Neutrophil (primary cell): ENCODE results near the gene NATD1.
"Not testable (repeated sequence)": the region's sequence is repeated elsewhere in the genome, so short reads cannot be mapped to it uniquely, and the experiment has no call there.

Experiments used
- H3K27ac ChIP-seq: fragments of 200-600 bp; sonication (generic); 2 replicates; pipeline ENCODE4 v1.5.1; 2016; ENCODE audit warnings: mild to moderate bottlenecking, moderate library complexity
- H3K27me3 ChIP-seq: fragments of 200-600 bp; sonication (generic); 2 replicates; pipeline ENCODE4 v1.6.0; 2016; ENCODE audit warnings: mild to moderate bottlenecking
- H3K36me3 ChIP-seq: fragments of 200-600 bp; sonication (generic); 2 replicates; pipeline ENCODE4 v1.5.1; 2017
- H3K4me1 ChIP-seq, 2 experiments: fragments of 200-600 bp in 1 of 2; sonication (generic) in 1 of 2; 1 replicate in 1 of 2; 2 replicates in 1 of 2; pipeline versions ENCODE4 v1.5.1 to v1.6.1; 2013 to 2016; ENCODE audit warnings: low read depth in 1 of 2, low read length in 1 of 2, mild to moderate bottlenecking in 1 of 2, moderate library complexity in 1 of 2; ENCODE audit not compliant: control insufficient read depth in 1 of 2, insufficient read depth in 1 of 2
- H3K4me3 ChIP-seq, 2 experiments: fragments of 200-600 bp in 1 of 2; sonication (generic) in 1 of 2; 1 replicate in 1 of 2; 2 replicates in 1 of 2; pipeline ENCODE4 v1.5.1; 2013 to 2016; ENCODE audit warnings: low read depth in 1 of 2, low read length in 1 of 2, mild to moderate bottlenecking in 1 of 2, moderate library complexity in 1 of 2
- H3K9me3 ChIP-seq: fragments of 200-600 bp; sonication (generic); 2 replicates; pipeline ENCODE4 v1.5.1; 2016
- TF ChIP-seq, protein P1 (sequence below): fragments of 200-600 bp; sonication (generic); IDR thresholded peaks from 2 replicates; pipeline ENCODE4 v1.5.1; 2016; ENCODE audit warnings: antibody characterized with exemption

Gene NATD1

DNA sequence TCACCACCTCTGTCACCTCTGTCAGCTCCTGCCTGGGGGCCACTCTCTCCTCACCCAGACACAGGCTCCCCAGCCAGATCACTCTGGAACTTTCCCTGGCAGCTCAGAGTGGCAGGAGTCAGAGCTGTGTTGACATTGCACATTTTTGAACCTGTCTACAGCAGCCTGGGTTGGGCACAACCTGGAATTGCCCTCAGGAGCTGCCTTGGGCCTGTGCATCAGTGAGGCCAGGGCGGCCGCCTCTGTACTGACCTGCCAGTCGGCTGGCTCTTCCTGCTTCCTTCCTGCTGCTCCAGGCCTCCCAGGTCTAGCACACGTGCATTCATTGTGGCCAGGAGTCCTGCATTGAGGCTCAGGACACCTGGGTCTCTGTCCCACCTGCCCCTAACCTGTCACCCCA is 25.1 kb downstream of the NATD1 start:
- no peak overlapping the region for H3K4me3 ChIP-seq
- peaks cover 16 to 17% of the 10 kb centered on the region in 2 experiments for H3K4me1 ChIP-seq
- no peaks in the 10 kb centered on the region for H3K36me3 ChIP-seq

DNA sequence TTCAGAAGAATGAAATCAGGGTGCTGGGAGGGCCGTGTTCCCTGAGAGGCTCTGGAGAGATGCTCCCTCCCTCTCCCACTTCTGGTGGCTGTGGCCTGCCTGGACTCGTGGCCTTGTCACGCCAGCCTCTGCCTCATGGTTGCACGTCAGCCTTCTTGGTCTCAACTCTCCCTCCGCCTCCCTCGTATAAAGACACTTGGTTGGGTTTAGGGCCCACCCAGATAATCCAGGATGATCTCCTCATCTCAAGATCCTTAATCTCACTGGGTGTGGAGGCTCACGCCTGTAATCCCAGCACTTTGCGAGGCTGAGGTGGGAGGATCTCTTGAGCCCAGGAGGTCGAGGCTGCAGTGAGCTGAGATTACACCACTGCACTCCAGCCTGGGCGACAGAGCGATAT is 25.9 kb downstream of the NATD1 start:
- not testable (repeated sequence) for H3K27me3 ChIP-seq

More for the DNA sequence above, 25.1 kb downstream of the NATD1 start:
- no peaks in the 10 kb centered on the region for H3K9me3 ChIP-seq
- TF ChIP-seq, protein P1, sequence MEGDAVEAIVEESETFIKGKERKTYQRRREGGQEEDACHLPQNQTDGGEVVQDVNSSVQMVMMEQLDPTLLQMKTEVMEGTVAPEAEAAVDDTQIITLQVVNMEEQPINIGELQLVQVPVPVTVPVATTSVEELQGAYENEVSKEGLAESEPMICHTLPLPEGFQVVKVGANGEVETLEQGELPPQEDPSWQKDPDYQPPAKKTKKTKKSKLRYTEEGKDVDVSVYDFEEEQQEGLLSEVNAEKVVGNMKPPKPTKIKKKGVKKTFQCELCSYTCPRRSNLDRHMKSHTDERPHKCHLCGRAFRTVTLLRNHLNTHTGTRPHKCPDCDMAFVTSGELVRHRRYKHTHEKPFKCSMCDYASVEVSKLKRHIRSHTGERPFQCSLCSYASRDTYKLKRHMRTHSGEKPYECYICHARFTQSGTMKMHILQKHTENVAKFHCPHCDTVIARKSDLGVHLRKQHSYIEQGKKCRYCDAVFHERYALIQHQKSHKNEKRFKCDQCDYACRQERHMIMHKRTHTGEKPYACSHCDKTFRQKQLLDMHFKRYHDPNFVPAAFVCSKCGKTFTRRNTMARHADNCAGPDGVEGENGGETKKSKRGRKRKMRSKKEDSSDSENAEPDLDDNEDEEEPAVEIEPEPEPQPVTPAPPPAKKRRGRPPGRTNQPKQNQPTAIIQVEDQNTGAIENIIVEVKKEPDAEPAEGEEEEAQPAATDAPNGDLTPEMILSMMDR = no peak
- H3K27me3 ChIP-seq = no peaks in the 10 kb centered on the region
- no peak overlapping the region for H3K27ac ChIP-seq

DNA sequence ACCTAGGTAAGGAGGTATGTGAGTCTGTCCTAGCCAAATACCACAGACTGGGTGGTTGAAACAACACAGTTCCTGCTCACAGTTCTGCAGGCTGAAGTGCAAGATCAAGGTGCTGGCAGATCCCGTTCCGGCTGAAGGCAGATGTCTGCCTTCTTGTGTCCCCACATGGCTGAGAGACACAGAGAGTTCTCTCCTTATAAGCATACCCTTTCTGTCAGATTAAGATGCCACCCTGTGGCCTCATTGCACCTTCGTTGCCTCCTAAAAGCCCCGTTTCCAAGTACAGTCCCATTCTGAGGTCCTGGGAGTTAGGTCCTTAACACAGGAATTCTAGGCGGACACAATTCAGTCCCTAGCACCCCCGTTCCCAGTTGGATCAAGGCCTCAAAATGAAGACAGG is 30.1 kb downstream of the NATD1 start:
- H3K27me3 ChIP-seq = no peaks in the 10 kb centered on the region
- H3K36me3 ChIP-seq = no peaks in the 10 kb centered on the region
- no peak overlapping the region for H3K4me3 ChIP-seq
- H3K27ac ChIP-seq = no peak overlapping the region
- TF ChIP-seq, protein P1 = no peak
- no peaks in the 10 kb centered on the region for H3K9me3 ChIP-seq
- peaks cover 41 to 44% of the 10 kb centered on the region in 2 experiments for H3K4me1 ChIP-seq

More for the DNA sequence above, 25.9 kb downstream of the NATD1 start:
- H3K4me3 ChIP-seq, H3K27ac ChIP-seq, H3K36me3 ChIP-seq, H3K9me3 ChIP-seq: not testable (repeated sequence)
- H3K4me1 ChIP-seq = peaks cover 16 to 17% of the 10 kb centered on the region in 2 experiments

DNA sequence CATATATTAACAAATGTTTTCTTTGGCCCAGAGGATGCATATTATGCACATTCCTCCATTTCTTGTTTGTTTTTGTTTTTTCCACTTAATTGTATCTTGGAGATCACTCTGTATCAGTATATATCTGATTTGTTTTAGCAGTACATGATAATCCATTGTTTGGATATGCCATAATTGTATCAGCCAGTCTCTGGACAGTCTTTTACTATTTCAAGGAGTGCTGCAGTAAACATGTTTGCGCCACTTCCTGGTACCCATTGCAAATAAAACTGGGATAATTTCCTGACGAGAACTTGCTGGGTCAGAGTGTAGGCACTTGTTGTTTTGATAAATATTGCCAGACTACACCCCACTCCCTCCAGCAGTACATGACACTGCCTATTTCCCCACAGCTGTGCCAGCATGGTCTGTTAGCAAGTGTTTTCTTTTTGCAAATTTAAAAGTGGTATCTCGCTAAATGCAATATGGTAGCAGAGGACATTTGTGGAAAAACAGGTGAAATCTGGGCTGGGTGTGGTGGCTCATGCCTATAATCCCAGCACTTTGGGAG is 34.3 kb downstream of the NATD1 start:
- H3K9me3 ChIP-seq = no peaks in the 10 kb centered on the region
- H3K4me1 ChIP-seq = peaks cover 47 to 52% of the 10 kb centered on the region in 2 experiments
- H3K4me3 ChIP-seq = no peak overlapping the region
- TF ChIP-seq, protein P1 = no peak
- H3K27ac ChIP-seq = peak overlapping the region; percentile 64
- no peaks in the 10 kb centered on the region for H3K36me3 ChIP-seq
- no peaks in the 10 kb centered on the region for H3K27me3 ChIP-seq

DNA sequence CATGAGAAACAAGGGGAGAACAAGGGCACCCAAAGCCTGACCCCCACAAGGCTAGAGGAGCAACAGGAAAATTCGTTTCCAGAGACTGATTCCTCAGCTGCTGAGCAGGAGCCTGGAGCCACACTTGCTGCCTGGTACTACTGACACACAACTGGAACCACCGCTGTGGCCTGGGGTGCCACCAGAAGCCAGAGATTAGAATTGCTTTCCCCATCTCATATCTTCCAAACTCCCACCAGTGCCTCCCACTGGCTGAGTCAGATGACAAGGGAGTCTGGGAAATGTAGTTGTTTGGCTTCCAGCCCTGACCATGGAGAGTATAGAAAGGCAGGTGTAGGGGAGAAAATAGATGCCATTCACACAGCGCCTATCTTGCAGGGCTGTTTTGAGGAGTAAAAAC is 35.1 kb downstream of the NATD1 start:
- Histone ChIP-seq H3K4me3 (no peak overlapping the region), H3K9me3 (no peaks in the 10 kb centered on the region), H3K4me1 (peaks cover 52 to 58% of the 10 kb centered on the region in 2 experiments), H3K27ac (peak overlapping the region; percentile 64), H3K36me3 (no peaks in the 10 kb centered on the region), H3K27me3 (no peaks in the 10 kb centered on the region)
- TF ChIP-seq, protein P1 = no peak

DNA sequence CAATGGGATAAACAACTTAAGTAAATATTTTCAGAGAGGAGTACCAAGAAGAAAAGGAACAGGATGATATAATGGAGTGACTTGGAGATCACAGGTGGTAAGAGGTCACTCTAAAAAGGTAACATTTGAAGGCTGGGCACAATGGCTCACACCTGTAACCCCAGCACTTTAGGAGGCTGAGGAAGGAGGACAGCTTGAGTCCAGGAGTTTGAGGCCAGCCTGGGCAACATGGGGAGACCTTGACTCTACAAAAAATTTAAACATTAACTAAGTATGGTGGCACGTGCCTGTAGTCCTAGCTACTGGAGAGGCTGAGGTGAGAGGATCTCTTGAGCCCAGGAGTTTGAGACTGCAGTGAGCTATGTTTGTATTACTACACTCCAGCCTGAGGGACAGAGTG is 35.9 kb downstream of the NATD1 start:
- Histone ChIP-seq H3K9me3 (no peaks in the 10 kb centered on the region), H3K27me3 (no peaks in the 10 kb centered on the region), H3K4me1 (peaks cover 59 to 66% of the 10 kb centered on the region in 2 experiments), H3K4me3 (no peak overlapping the region), H3K27ac (no peak overlapping the region), H3K36me3 (no peaks in the 10 kb centered on the region)
- TF ChIP-seq, protein P1 = no peak
